SW 1271 (cell line): ENCODE measurements around the gene SELENOI.
"Not testable (repeated sequence)": the region's sequence is repeated elsewhere in the genome, so short reads cannot be mapped to it uniquely, and the experiment has no call there.

ENCODE experiments used
- DNase-seq, 2 experiments: peaks; one replicate each; lab custom pipeline; 2025; lab: John Stamatoyannopoulos, UW

Gene SELENOI

DNA sequence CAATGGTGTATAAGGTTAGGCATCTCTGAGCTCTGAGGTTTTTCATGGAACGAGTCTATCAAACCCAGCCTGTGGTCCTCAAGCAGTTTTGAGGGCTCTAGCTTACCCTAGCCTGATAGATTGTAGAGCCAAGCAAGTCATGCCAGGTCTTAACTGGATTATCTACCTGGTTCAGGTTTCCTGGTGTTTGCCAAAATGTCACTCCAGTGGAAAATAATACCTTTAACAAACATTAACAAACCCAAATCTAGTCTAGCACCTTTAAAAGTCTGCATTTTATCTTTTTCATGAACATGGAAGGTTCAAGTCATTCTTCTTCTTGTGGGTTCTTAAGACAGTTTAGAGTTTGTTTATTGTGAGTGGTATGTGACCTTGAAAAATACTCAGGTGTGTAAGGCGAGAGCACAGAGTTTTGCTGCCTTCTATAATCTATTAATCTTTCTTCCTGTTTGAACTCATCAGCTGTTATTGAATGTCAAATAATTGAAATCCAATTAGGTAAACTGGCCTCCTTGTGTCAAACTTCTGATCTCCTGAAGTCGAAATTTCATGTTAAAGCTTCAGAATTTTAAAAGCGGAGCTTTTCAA, 14.0 kb downstream of the SELENOI start:
- no peak for DNase-seq

DNA sequence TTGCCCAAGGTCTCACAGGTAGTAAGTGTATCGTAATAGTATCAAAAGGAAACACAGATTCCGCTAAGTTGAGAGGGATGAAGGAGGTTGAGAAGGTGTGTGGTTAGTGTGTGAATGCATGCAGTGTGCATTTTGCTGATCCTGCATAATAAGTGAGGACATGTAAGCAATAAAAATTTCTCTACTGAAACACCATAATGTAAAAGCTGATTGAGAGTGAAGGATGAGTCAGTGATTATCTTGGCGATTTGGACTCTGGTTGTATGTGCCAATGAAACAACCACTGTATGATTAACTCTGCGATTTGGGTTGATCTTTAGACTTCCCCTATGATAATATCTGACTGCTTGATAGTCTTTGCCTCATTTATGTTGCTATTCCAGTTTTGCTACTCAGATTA, 17.4 kb downstream of the SELENOI start:
- DNase-seq: no peak

DNA sequence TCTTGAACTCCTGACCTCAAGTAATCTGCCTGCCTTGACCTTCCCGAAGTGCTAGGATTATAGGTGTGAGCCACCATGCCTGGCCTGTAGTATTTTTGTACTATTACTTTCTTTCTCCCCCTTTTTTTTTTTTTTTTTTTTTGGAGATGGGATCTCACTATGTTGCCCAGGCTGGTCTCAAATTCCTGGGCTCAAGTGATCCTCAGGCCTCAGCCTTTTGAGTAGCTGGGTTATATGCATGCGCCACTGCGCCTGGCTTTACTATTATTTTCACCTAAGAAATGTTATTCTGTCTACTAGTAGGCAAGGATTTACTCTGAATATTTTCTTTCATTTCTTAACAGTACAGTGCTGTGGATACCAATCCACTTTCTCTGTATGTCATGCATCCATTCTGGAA, 18.0 kb downstream of the SELENOI start:
- no peak for DNase-seq

DNA sequence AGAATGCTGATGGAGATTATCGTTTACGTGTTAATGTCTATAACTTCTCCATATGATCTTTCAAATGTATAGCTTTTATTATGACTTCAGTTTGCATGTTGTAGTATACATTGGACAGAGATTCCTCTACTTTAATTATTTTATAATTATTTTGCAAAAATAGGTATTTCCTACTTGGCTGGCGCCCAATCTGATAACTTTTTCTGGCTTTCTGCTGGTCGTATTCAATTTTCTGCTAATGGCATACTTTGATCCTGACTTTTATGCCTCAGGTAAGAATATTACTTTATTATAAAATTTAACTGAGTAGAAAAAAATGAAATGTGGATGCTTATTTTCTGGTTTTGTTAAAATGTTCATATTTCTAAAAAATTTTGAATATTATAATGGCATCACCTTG, 18.7 kb downstream of the SELENOI start:
- DNase-seq: no peak

DNA sequence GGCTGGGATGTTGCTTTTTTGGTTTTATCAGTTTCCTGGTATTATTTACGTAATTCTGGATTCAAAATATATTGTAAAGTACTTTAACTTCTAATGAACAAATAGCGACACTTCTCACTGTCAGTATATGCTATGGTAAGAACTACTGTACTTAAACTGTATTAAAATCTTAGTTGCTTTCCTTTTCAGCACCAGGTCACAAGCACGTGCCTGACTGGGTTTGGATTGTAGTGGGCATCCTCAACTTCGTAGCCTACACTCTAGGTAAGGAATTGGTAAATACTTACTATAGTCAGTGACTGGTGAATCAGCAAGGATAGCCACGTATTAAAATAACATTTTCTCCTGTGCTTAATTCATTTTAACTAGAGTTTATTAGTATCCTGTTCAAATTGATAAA, 21.0 kb downstream of the SELENOI start:
- DNase-seq: no peak

DNA sequence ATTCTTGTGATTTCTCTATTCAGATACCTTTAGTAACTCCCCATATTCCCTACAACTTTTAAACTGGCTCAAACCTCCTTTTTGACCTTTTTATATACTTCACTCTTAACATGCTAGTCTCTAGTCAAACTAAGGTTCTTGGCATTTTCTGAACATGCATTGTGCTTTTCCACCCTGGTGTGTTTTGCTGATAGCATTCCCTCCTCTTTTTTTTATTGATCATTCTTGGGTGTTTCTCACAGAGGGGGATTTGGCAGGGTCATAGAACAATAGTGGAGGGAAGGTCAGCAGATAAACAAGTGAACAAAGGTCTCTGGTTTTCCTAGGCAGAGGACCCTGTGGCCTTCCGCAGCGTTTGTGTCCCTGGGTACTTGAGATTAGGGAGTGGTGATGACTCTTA, 23.7 kb downstream of the SELENOI start:
- not testable (repeated sequence) for DNase-seq

DNA sequence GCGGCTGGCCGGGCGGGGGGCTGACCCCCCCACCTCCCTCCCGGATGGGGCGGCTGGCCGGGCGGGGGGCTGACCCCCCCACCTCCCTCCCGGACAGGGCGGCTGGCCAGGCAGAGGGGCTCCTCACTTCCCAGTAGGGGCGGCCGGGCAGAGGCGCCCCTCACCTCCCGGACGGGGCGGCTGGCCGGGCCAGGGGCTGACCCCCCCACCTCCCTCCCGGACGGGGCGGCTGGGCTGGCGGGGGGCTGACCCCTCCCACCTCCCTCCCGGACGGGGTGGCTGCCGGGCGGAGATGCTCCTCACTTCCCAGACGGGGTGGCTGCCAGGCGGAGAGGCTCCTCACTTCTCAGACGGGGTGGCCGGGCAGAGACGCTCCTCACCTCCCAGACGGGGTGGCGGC, 25.0 kb downstream of the SELENOI start:
- DNase-seq: not testable (repeated sequence)

DNA sequence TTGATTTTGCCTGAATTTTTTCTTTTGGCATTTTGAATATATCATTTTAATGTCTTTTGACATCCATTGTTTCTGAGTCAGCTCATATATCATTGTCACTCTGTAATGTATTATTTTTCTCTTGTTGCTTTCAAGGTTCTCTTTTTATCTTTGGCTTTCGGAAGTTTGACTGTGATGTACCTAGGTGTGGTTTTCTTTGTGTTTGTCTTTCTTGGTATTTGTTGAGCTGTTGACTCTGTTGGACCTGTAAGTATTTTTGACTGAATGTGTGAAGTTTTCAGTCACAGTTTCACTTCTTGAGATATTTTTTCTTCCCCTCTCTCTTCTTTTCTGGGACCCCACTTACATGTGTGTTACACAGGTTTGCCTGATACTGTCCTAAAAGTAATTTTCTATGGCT, 30.9 kb downstream of the SELENOI start:
- DNase-seq: no peak

DNA sequence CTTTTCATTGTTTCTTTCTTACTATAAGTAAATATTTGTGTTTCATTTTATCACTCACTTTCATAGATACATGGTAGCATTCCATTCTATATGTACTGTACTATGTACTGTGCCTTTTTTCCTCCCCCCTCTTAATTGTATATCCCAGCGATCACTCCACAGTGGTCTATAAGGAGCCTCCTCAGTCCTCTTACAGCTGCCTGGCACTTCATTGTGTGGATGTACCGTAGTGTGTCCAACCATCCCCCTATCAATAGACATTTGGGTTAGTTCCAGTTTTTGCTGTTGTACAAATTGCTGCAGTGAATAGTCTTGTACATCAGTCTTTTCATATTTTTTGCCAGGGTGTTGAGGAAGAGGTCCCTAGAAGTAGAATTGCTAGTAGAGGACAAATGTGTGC, 34.3 kb downstream of the SELENOI start:
- no peak for DNase-seq

DNA sequence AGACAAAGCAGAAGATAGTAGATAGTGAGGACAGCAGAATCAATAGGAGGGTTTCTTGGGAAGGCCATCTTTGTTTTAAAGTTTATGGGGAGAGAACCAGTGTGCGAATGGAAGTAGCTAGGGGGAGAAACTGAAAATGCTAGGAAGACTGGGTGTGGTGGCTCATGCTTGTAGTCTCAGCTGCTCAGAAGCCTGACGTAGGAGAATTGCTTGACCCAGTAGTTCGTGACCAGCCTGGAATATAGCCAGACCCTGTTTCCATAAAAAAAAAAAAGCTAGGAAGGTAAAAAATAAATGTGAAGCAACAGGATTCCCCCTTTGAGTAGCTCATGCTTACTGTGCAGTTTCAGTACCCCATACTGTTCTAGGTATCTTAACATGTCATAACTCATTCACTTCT, 36.6 kb downstream of the SELENOI start:
- DNase-seq: no peak

DNA sequence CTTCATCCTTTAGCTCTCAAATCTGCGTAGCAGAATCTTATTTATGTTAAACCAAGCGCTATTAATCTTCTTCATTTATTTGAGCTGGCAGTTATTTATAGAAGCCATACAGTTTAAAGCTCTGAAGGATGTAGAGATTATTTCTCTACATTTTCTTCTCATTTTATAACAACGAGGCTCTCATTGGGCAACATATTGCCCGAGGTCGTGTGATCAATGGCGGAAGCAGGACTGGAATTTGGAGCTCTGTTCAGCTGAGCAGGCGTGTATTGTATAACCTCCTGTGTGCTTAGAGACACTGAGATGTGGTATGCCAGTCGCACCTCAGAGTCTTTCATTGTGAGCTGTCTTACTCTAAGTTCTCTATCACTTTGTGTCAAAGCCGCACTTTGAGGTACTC, 38.2 kb downstream of the SELENOI start:
- no peak for DNase-seq

DNA sequence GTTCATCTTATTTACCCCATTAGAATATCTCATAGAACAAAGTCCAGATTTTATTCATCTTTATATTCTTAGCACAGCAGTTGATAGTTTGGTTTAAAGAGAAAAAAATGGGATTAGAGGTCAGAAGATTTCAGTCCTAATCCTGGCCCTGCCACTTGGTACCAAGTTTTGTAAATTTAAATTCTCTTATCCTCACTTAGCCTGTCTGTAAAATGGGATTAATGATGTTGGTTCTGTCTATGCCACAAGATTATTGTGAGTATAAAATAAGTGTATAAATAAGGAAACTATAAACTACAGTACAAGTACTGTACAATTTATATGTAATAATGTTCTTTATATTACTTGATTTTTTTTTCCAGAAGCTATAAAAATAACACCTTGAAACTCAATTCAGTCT, 38.7 kb downstream of the SELENOI start:
- no peak for DNase-seq

DNA sequence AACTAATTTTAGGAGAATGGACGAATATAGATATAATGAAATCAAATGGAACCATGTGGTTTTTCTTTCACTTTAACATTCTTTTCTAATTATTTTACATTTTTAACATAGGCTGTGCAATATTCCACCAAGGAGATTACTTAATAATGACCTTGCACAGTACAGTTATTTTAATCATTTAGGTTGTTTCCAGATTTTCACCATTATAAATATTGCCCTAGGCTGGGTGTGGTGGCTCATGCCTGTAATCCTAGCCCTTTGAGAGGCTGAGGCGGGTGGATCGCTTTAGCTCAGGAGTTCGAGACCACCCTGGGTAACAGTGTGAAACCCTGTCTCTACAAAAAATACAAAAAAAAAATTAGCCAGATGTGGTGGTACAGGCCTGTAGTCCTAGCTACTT, 41.2 kb downstream of the SELENOI start:
- no peak for DNase-seq

DNA sequence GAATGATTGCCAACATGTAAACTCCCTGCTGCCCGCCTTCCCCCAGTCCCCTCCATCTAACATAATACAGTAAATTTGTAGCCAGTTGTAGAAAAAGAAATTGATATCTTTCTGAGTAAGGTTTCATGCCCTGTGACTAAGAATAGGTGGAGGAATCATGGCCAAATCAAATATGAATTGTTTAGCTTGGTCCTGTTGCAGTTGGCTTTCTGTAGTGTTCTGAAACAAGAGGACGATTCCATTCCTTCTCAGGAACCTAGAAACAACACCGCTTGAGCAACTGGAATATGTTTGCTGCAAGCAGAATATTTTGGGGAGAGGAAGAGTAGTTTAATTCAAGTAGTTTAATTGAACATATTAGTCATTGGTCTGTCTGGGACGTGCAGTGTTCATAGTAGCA, 48.8 kb downstream of the SELENOI start:
- no peak for DNase-seq

DNA sequence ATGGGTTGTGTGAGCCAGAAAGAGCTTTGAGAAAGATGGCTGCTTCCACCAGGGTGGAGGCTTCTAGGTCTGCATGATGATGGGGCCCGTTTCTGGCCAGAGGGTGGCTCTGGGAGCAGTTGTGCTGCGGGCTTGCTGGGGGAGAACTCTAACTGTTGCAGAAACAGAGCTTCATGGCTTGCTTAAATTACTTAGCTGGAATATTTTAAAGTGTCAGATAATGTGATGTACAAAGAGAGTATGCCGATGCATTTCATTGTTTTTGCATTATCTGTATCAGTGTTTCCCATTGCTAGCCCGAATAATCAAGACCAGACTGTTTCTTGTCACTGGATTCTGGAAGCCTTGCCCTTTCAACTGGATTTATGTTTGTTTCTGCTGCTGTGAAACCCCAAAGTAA, 49.5 kb downstream of the SELENOI start:
- no peak for DNase-seq

DNA sequence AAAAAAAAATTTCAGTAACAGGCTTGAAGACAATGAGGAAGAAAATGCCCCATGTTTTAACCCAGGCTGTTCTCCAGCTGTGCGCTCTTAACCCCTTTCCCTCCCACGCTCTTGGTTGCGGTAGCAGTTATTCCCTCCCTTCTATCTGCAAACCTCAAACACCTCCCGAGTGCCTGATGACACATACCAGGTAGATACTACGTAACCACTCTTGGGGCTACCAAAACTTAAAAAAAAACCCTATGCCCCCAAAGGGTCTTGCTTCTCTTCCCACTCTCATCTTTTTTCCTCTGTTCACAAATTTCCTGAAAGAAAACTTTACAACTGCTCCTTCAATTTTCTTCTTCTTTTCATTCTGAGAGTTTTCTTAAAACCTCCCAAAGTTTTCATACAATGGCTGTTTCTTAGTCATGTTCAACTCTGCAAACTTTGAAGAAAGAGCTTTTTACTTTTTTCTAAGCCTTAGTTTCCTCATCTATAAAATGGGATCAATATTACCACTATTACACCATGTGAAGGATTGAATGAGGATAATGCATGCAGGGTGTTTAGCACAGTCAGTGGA, 50.9 kb downstream of the SELENOI start:
- DNase-seq: no peak

DNA sequence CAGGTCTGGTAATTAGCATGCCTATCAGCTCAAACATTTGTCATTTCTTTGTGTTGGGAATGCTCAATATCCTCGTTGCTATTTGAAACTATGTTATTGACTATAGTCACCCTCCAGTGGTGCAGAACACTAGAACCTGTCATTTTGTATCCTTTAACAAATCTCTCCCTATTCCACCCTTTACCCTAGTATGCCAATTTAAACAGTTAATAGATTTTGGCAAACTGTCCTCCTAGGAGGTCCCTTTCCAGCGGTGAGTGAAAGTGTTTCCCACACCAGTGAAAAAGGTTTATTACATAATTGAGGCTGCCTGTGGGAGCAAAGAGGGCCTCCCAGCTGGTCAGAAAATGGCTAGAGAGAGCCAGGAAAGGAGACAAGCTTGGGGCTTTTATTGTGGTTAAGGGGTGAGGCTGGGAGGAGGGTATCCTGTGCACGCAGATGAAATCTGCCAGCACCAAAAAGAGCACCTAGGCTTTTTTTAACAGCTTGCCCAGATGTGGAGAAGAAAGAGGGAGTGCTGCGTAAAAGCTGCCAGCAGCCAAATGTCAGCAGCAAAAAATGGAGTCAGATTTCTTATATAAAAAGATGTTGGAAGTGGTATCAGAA, 53.9 kb downstream of the SELENOI start:
- no peak for DNase-seq

DNA sequence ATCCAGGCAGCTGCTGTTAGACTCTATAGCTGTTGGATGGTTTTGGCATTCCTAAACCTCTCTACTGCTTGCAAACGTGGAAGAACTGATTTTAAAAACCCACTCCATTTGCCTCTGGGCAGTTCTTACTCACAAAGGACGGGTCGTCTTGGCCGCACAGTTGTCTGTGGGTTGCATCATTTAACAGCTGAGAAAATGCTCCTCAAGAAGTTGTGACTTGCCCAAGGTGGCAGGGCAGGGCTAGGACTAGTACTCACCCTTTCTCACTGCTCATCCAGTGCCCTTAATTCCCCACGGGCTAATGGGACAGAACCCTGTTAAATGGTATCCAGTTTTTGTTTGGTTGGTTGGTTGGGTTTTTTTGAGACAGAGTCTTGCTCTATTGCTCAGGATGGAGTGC, 54.8 kb downstream of the SELENOI start:
- no peak for DNase-seq

DNA sequence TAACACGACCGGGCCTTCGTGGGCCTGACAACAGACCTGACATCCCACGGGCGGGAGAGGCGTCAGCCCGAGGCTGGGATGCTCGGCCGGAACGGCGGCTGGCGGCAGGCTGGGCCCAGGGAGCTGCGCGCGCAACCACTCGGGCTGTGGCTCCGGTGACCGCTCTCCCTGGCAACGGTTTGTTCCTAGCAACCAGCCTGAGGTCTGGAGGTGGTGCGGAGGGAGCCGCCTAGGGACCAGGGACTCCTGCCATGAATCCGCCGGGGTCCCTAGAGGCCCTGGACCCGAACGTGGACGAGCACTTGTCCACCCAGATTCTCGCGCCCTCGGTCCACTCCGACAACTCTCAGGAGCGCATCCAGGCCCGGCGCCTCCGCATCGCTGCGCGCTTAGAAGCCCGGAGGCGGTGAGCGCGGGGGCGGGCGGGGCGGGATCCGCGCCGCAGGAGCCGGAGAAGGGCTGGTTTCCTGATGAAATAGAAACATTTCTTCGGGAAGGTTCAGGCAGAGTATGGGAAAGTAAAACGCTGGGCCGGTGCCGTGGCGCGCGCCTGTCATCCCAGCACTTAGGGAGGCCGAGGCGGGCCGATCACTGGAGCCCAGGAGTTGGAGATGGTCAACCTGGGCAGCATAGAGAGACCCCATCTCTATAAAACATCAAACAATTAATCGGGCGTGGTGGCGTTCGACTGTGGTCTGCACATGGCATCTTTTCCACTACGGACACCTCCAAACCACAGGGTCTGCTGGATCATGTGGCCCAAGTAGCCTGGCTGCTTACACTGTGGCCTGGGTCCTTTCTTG, 56.0 kb downstream of the SELENOI start, which contains the start of gene DRC1:
DRC1 (plus strand) TSS at position 182 of the 803 bp plus-strand sequence; CDS start at position 252, 70 bp downstream.
- no peak for DNase-seq

DNA sequence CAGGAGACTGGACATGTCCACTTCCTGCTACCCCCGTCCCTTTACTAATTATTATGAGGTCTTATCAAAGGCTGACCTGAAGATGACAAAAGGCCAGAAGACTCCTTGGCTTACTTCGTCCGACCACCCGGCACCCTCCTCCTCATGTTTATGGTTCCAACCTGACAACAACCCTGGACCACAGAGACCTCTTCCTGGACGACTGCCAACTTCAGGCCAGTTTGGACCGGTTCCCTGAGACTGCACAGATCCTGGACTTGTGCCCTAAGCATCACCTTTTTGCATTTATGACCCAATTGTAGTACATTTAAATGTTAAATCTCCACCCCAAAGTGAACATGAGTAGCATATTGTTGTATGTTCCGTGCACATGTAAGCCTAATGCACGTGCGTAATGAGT, 61.6 kb downstream of the SELENOI start:
- no peak for DNase-seq

DNA sequence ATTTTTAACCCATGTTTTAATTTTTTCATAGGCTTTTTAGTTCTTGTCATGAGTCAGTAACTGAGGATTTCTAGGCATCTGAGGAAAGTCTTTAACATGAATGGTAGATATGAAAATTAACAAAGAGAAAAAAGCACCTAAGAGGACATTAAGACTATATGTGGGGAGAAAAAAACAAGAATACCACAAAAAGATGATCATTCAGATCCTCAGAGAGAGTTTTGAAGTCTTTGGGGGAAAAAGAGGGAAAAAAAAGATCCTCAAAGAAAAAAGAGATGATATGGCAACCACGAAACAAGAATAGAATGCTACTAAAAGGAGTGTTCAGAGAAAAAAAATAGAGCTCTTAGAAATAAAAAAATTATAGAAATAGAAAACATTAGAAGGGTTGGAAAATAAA, 63.8 kb downstream of the SELENOI start:
- DNase-seq: no peak

DNA sequence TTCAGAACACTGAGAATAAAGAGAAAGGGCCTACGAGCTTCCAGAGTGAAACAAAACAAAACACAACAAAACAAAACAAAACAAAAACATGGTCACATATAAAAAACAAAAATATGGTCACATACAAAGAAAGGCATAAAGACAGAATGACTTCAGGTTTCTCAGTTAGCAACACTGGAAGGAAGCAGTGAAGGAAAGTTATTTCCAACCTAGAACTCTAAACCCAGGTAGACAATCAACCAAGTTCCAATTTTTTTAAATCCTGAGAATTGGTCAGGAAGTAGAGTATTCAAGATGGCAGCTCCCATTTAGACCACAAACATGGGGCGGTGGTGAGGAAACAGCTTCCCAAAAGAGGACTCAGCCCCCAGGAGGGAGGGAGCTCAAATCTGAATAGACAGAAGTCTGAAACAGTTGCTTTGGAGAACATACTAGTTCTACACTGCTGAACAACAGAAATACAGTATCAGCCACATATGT, 64.9 kb downstream of the SELENOI start:
- no peak for DNase-seq

DNA sequence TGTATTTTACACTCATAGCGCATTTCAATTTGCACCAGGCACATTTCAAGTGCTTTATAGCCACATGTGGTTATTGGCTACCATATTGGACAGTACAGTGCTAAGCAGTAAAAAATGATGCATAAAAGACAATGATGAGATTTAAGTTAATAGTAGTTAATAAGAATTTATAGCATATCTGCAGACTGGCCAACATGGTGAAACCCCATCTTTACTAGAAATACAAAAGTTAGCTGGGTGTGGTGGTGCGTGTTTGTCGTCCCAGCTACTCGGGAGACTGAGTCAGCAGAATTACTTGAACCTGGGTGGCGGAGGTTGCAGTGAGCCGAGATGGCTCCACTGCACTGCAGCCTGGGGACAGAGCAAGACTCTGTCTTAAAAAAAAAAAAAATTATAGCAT, 65.5 kb downstream of the SELENOI start:
- no peak for DNase-seq
